GM23338 (cell line): ENCODE measurements around the gene TAC3. TPM values are rescaled to one million over a fixed set of nuclear protein-coding genes. Genes with fewer than 3 reads are reported as not detected.

ENCODE experiments used
- ATAC-seq: fragments of 200-7000 bp; cut with Tn5 transposase; 3 replicates; pipeline ENCODE4 v1.9.1; 2020
- DNase-seq: peaks from one replicate; pipeline ENCODE4 v3.0.0-alpha.2; 2015; ENCODE audit warnings: low spot score
- H2AFZ ChIP-seq: fragments of 200-600 bp; sonication (generic); 2 replicates; pipeline ENCODE4 v1.8.0; 2016; ENCODE audit warnings: antibody characterized with exemption, mild to moderate bottlenecking, moderate library complexity
- H3F3A ChIP-seq: fragments of 200-600 bp; sonication (generic); replicated peaks from 2 replicates; pipeline ENCODE4 v1.8.0; 2017; ENCODE audit warnings: antibody characterized with exemption, mixed run types, low read depth
- H3K27ac ChIP-seq: fragments of 200-600 bp; sonication (generic); 2 replicates; pipeline ENCODE4 v1.6.1; 2016; ENCODE audit warnings: low read depth
- H3K27me3 ChIP-seq: fragments of 200-600 bp; sonication (generic); 2 replicates; pipeline ENCODE4 v1.8.0; 2016; ENCODE audit warnings: mild to moderate bottlenecking, mixed run types, moderate library complexity; ENCODE audit not compliant: insufficient read depth
- H3K36me3 ChIP-seq: fragments of 200-600 bp; sonication (generic); 2 replicates; pipeline ENCODE4 v1.8.0; 2016; ENCODE audit warnings: mild to moderate bottlenecking; ENCODE audit not compliant: insufficient read depth
- H3K4me1 ChIP-seq: fragments of 200-600 bp; sonication (generic); 2 replicates; pipeline ENCODE4 v1.8.0; 2016; ENCODE audit warnings: mild to moderate bottlenecking, moderate library complexity; ENCODE audit not compliant: insufficient read depth
- H3K4me2 ChIP-seq: fragments of 200-600 bp; sonication (generic); 2 replicates; pipeline ENCODE4 v1.7.1; 2017; ENCODE audit warnings: mixed run types
- H3K4me3 ChIP-seq: fragments of 200-600 bp; sonication (generic); 2 replicates; pipeline ENCODE4 v1.6.1; 2016; ENCODE audit warnings: mixed run types
- H3K79me2 ChIP-seq: fragments of 200-600 bp; sonication (generic); replicated peaks from 2 replicates; pipeline ENCODE4 v1.8.0; 2017; ENCODE audit warnings: mild to moderate bottlenecking; ENCODE audit not compliant: insufficient read depth
- H3K9me2 ChIP-seq: fragments of 200-600 bp; sonication (generic); 2 replicates; pipeline ENCODE4 v1.8.0; 2017; ENCODE audit not compliant: insufficient read depth
- H4K20me1 ChIP-seq: fragments of 200-600 bp; sonication (generic); replicated peaks from 2 replicates; pipeline ENCODE4 v1.8.0; 2017; ENCODE audit warnings: mild to moderate bottlenecking; ENCODE audit not compliant: insufficient read depth
- H3K27ac Mint-ChIP-seq: 2 replicates; pipeline ENCODE4 v1.8.0; 2020; ENCODE audit warnings: inconsistent platforms, mild to moderate bottlenecking, moderate library complexity, mixed read lengths
- H3K27me3 Mint-ChIP-seq: 3 replicates; pipeline ENCODE4 v1.8.0; 2022; ENCODE audit warnings: low read depth, mild to moderate bottlenecking, moderate library complexity, mixed read lengths, inconsistent platforms; ENCODE audit not compliant: insufficient read depth, poor library complexity
- H3K36me3 Mint-ChIP-seq: 3 replicates; pipeline ENCODE4 v1.8.0; 2021; ENCODE audit warnings: low read depth, mild to moderate bottlenecking, inconsistent platforms, moderate library complexity, mixed read lengths
- H3K4me1 Mint-ChIP-seq: 3 replicates; pipeline ENCODE4 v1.8.0; 2020; ENCODE audit warnings: mild to moderate bottlenecking, inconsistent platforms, mixed read lengths
- H3K4me3 Mint-ChIP-seq: 3 replicates; pipeline ENCODE4 v1.8.0; 2021; ENCODE audit warnings: moderate library complexity, mild to moderate bottlenecking, inconsistent platforms, mixed read lengths
- H3K9me3 Mint-ChIP-seq: 3 replicates; pipeline ENCODE4 v1.8.0; 2020; ENCODE audit warnings: moderate library complexity, mild to moderate bottlenecking, inconsistent platforms, mixed read lengths
- CREB1 ChIP-seq: fragments of 250-450 bp; sonication (Bioruptor Pico); IDR thresholded peaks from 2 replicates; pipeline ENCODE4 v1.5.0; 2020; ENCODE audit warnings: low read depth, mild to moderate bottlenecking, moderate library complexity
- EZH2 ChIP-seq: fragments of 200-600 bp; sonication (generic); IDR thresholded peaks from one replicate; pipeline ENCODE4 v1.8.0; 2017; ENCODE audit warnings: antibody characterized with exemption, mild to moderate bottlenecking, low read depth; ENCODE audit not compliant: unreplicated experiment
- JUNB ChIP-seq: IDR thresholded peaks from one replicate; pipeline ENCODE4 v1.6.1; 2016; ENCODE audit warnings: antibody characterized with exemption; ENCODE audit not compliant: unreplicated experiment
- NANOG ChIP-seq: IDR thresholded peaks from 2 replicates; pipeline ENCODE4 v1.6.1; 2016; ENCODE audit warnings: antibody characterized with exemption, borderline replicate concordance
- STAT1 ChIP-seq: IDR thresholded peaks from one replicate; pipeline ENCODE4 v1.6.1; 2016; ENCODE audit warnings: antibody characterized with exemption; ENCODE audit not compliant: unreplicated experiment
- ZNF114 ChIP-seq: fragments of 250-450 bp; sonication (Bioruptor Pico); IDR thresholded peaks from 2 replicates; pipeline ENCODE4 v1.5.0; 2020; ENCODE audit warnings: mild to moderate bottlenecking, moderate library complexity
- ZNF331 ChIP-seq: fragments of 250-450 bp; sonication (Bioruptor Pico); IDR thresholded peaks from 2 replicates; pipeline ENCODE4 v1.5.0; 2020; ENCODE audit warnings: low read depth, mild to moderate bottlenecking, moderate library complexity
- polyA plus RNA-seq: library from polyadenylated mRNA; unstranded; fragments of >200 nt; fragmentation: Nextera tagmentation; extraction: Ambion mirVana; gene quantifications from 2 replicates; pipeline ENCODE4 v1.2.1, GENCODE V29; 2016
- total RNA-seq: library from RNA; depleted of rRNA; stranded (reverse); fragments of >200 nt; shearing (Covaris generic); gene quantifications from 2 replicates; pipeline ENCODE4 v1.2.3, GENCODE V29; 2014
- TF ChIP-seq, protein P1 (sequence below): fragments of 250-450 bp; sonication (Bioruptor Pico); IDR thresholded peaks from 2 replicates; pipeline ENCODE4 v1.5.0; 2020; ENCODE audit warnings: mild to moderate bottlenecking, moderate library complexity
- TF ChIP-seq, protein P2 (sequence below): IDR thresholded peaks from one replicate; pipeline ENCODE4 v1.6.1; 2018; ENCODE audit warnings: antibody characterized with exemption; ENCODE audit not compliant: unreplicated experiment
- TF ChIP-seq, protein P3 (sequence below), 2 experiments: fragments of 200-600 bp in 1 of 2; sonication (generic) in 1 of 2; conservative IDR thresholded peaks; 2 replicates each; pipeline versions ENCODE4 v1.5.1 to v1.6.1; 2016 to 2017; ENCODE audit warnings: antibody characterized with exemption in 2 of 2, low read depth in 2 of 2, mild to moderate bottlenecking in 2 of 2, moderate library complexity in 1 of 2

Gene TAC3
- total and polyA plus RNA-seq, 2 experiments from 2014 or later, result 11.9 to 35.1 TPM

DNA sequence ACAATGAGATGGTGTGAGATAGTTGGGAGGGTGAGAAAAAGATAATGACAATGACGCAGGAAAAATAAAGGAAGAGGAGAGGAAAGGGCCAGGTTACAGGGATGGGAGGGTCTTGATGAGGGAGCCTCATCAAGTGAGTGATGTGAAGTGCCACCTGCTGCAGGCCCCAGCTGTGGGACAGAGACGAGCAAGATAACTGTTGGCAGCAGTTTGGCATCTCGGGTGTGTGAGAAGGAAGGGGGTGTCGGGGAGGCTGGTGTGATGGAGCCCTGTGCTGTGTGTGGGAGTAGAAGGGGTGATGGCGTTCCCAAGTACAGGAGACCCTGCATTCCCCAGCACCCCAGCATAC is 11.4 kb upstream of the TAC3 start:
- Histone ChIP-seq H3K9me2 (no peaks in the 10 kb centered on the region), H3K79me2 (no peaks in the 10 kb centered on the region), H3K27ac (no peak overlapping the region), H4K20me1 (no peaks in the 10 kb centered on the region), H3K27me3 (no peaks in the 10 kb centered on the region), H3K4me3 (no peak overlapping the region), H3K36me3 (no peaks in the 10 kb centered on the region), H3F3A (no peaks in the 10 kb centered on the region), H3K4me2 (no peak overlapping the region), H2AFZ (peak overlapping the region; percentile 83; the same call in 1 of the 2 replicates), H3K4me1 (peaks cover 9% of the 10 kb centered on the region; the same call in 1 of the 2 replicates)
- no peaks in the 10 kb centered on the region for H3K9me3 Mint-ChIP-seq
- TF ChIP-seq, protein P1, sequence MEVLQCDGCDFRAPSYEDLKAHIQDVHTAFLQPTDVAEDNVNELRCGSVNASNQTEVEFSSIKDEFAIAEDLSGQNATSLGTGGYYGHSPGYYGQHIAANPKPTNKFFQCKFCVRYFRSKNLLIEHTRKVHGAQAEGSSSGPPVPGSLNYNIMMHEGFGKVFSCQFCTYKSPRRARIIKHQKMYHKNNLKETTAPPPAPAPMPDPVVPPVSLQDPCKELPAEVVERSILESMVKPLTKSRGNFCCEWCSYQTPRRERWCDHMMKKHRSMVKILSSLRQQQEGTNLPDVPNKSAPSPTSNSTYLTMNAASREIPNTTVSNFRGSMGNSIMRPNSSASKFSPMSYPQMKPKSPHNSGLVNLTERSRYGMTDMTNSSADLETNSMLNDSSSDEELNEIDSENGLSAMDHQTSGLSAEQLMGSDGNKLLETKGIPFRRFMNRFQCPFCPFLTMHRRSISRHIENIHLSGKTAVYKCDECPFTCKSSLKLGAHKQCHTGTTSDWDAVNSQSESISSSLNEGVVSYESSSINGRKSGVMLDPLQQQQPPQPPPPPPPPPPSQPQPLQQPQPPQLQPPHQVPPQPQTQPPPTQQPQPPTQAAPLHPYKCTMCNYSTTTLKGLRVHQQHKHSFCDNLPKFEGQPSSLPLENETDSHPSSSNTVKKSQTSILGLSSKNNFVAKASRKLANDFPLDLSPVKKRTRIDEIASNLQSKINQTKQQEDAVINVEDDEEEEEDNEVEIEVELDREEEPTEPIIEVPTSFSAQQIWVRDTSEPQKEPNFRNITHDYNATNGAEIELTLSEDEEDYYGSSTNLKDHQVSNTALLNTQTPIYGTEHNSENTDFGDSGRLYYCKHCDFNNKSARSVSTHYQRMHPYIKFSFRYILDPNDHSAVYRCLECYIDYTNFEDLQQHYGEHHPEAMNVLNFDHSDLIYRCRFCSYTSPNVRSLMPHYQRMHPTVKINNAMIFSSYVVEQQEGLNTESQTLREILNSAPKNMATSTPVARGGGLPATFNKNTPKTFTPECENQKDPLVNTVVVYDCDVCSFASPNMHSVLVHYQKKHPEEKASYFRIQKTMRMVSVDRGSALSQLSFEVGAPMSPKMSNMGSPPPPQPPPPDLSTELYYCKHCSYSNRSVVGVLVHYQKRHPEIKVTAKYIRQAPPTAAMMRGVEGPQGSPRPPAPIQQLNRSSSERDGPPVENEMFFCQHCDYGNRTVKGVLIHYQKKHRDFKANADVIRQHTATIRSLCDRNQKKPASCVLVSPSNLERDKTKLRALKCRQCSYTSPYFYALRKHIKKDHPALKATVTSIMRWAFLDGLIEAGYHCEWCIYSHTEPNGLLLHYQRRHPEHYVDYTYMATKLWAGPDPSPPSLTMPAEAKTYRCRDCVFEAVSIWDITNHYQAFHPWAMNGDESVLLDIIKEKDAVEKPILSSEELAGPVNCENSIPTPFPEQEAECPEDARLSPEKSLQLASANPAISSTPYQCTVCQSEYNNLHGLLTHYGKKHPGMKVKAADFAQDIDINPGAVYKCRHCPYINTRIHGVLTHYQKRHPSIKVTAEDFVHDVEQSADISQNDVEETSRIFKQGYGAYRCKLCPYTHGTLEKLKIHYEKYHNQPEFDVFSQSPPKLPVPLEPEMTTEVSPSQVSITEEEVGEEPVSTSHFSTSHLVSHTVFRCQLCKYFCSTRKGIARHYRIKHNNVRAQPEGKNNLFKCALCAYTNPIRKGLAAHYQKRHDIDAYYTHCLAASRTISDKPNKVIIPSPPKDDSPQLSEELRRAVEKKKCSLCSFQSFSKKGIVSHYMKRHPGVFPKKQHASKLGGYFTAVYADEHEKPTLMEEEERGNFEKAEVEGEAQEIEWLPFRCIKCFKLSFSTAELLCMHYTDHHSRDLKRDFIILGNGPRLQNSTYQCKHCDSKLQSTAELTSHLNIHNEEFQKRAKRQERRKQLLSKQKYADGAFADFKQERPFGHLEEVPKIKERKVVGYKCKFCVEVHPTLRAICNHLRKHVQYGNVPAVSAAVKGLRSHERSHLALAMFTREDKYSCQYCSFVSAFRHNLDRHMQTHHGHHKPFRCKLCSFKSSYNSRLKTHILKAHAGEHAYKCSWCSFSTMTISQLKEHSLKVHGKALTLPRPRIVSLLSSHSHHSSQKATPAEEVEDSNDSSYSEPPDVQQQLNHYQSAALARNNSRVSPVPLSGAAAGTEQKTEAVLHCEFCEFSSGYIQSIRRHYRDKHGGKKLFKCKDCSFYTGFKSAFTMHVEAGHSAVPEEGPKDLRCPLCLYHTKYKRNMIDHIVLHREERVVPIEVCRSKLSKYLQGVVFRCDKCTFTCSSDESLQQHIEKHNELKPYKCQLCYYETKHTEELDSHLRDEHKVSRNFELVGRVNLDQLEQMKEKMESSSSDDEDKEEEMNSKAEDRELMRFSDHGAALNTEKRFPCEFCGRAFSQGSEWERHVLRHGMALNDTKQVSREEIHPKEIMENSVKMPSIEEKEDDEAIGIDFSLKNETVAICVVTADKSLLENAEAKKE (CRISPR knock-in tag), result no peak
- TF ChIP-seq ZNF331 (CRISPR knock-in tag) (no peak), CREB1 (CRISPR knock-in tag) (no peak), JUNB (no peak), EZH2 (no peak), NANOG (no peak), ZNF114 (no peak), STAT1 (no peak)
- TF ChIP-seq, protein P2, sequence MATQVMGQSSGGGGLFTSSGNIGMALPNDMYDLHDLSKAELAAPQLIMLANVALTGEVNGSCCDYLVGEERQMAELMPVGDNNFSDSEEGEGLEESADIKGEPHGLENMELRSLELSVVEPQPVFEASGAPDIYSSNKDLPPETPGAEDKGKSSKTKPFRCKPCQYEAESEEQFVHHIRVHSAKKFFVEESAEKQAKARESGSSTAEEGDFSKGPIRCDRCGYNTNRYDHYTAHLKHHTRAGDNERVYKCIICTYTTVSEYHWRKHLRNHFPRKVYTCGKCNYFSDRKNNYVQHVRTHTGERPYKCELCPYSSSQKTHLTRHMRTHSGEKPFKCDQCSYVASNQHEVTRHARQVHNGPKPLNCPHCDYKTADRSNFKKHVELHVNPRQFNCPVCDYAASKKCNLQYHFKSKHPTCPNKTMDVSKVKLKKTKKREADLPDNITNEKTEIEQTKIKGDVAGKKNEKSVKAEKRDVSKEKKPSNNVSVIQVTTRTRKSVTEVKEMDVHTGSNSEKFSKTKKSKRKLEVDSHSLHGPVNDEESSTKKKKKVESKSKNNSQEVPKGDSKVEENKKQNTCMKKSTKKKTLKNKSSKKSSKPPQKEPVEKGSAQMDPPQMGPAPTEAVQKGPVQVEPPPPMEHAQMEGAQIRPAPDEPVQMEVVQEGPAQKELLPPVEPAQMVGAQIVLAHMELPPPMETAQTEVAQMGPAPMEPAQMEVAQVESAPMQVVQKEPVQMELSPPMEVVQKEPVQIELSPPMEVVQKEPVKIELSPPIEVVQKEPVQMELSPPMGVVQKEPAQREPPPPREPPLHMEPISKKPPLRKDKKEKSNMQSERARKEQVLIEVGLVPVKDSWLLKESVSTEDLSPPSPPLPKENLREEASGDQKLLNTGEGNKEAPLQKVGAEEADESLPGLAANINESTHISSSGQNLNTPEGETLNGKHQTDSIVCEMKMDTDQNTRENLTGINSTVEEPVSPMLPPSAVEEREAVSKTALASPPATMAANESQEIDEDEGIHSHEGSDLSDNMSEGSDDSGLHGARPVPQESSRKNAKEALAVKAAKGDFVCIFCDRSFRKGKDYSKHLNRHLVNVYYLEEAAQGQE, result no peak
- TF ChIP-seq, protein P3, sequence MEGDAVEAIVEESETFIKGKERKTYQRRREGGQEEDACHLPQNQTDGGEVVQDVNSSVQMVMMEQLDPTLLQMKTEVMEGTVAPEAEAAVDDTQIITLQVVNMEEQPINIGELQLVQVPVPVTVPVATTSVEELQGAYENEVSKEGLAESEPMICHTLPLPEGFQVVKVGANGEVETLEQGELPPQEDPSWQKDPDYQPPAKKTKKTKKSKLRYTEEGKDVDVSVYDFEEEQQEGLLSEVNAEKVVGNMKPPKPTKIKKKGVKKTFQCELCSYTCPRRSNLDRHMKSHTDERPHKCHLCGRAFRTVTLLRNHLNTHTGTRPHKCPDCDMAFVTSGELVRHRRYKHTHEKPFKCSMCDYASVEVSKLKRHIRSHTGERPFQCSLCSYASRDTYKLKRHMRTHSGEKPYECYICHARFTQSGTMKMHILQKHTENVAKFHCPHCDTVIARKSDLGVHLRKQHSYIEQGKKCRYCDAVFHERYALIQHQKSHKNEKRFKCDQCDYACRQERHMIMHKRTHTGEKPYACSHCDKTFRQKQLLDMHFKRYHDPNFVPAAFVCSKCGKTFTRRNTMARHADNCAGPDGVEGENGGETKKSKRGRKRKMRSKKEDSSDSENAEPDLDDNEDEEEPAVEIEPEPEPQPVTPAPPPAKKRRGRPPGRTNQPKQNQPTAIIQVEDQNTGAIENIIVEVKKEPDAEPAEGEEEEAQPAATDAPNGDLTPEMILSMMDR (conservative IDR thresholded peaks at IDR 0.05; ENCODE audit: low read depth in 2 of 2), result no peak
- no peaks in the 10 kb centered on the region; the same call in 2 of the 3 replicates for H3K36me3 Mint-ChIP-seq
- no peak overlapping the region for H3K4me3 Mint-ChIP-seq
- H3K27ac Mint-ChIP-seq, result no peak overlapping the region
- peaks cover 29% of the 10 kb centered on the region for H3K4me1 Mint-ChIP-seq
- peaks cover 17% of the 10 kb centered on the region for H3K27me3 Mint-ChIP-seq
- DNase-seq (no peak), ATAC-seq (no peak)
